WTC11 (cell line): Measurements from ENCODE around the gene DMPK. TPM values are rescaled to one million over a fixed set of nuclear protein-coding genes. Genes with fewer than 3 reads are reported as not detected.

Source experiments
- ATF3 ChIP-seq: sonication (generic); formaldehyde crosslinking; conservative IDR thresholded peaks from 2 replicates; pipeline ENCODE4 v1.8.1; 2022; ENCODE audit warnings: mild to moderate bottlenecking, missing genetic modification reagents
- CREB1 ChIP-seq: sonication (generic); formaldehyde crosslinking; IDR thresholded peaks from 2 replicates; pipeline ENCODE4 v1.8.0; 2023; ENCODE audit warnings: mild to moderate bottlenecking, missing genetic modification reagents
- CREM ChIP-seq: sonication (generic); formaldehyde crosslinking; IDR thresholded peaks from 2 replicates; pipeline ENCODE4 v1.8.1; 2022; ENCODE audit warnings: mild to moderate bottlenecking, missing genetic modification reagents, moderate library complexity
- E2F1 ChIP-seq: sonication (generic); formaldehyde crosslinking; IDR thresholded peaks from 2 replicates; pipeline ENCODE4 v1.8.0; 2022; ENCODE audit warnings: mild to moderate bottlenecking, missing genetic modification reagents
- E2F5 ChIP-seq: sonication (generic); formaldehyde crosslinking; IDR thresholded peaks from 2 replicates; pipeline ENCODE4 v1.8.1; 2022; ENCODE audit warnings: mild to moderate bottlenecking, moderate library complexity, missing genetic modification reagents
- EMX1 ChIP-seq: fragments of 250-450 bp; sonication (Bioruptor Pico); IDR thresholded peaks from 2 replicates; pipeline ENCODE4 v1.8.0; 2021; ENCODE audit warnings: mild to moderate bottlenecking
- FOXK1 ChIP-seq: sonication (generic); formaldehyde crosslinking; IDR thresholded peaks from 2 replicates; pipeline ENCODE4 v1.8.0; 2022; ENCODE audit warnings: mild to moderate bottlenecking, moderate library complexity, missing genetic modification reagents
- JUN ChIP-seq: sonication (generic); formaldehyde crosslinking; IDR thresholded peaks from 2 replicates; pipeline ENCODE4 v1.8.0; 2023; ENCODE audit warnings: mild to moderate bottlenecking, missing genetic modification reagents
- NFE2L1 ChIP-seq: sonication (generic); formaldehyde crosslinking; IDR thresholded peaks from 2 replicates; pipeline ENCODE4 v1.8.1; 2023; ENCODE audit warnings: missing genetic modification reagents
- NFYB ChIP-seq: sonication (generic); formaldehyde crosslinking; conservative IDR thresholded peaks from 2 replicates; pipeline ENCODE4 v1.8.0; 2022; ENCODE audit warnings: low read depth, missing genetic modification reagents
- NR1H2 ChIP-seq: sonication (generic); formaldehyde crosslinking; IDR thresholded peaks from 2 replicates; pipeline ENCODE4 v1.9.0; 2021; ENCODE audit warnings: mild to moderate bottlenecking, moderate library complexity, missing genetic modification reagents
- NR2C2 ChIP-seq: sonication (generic); formaldehyde crosslinking; IDR thresholded peaks from 2 replicates; pipeline ENCODE4 v1.8.0; 2022; ENCODE audit warnings: mild to moderate bottlenecking, missing genetic modification reagents
- RORB ChIP-seq: fragments of 250-450 bp; sonication (Bioruptor Pico); IDR thresholded peaks from 2 replicates; pipeline ENCODE4 v1.9.0; 2021; ENCODE audit warnings: mild to moderate bottlenecking
- SMAD4 ChIP-seq: sonication (generic); formaldehyde crosslinking; IDR thresholded peaks from 2 replicates; pipeline ENCODE4 v1.8.0; 2022; ENCODE audit warnings: mild to moderate bottlenecking, missing genetic modification reagents
- ZBTB21 ChIP-seq: sonication (generic); formaldehyde crosslinking; IDR thresholded peaks from 2 replicates; pipeline ENCODE4 v1.8.1; 2023; ENCODE audit warnings: mild to moderate bottlenecking, missing genetic modification reagents, borderline replicate concordance
- ZNF263 ChIP-seq: sonication (generic); formaldehyde crosslinking; IDR thresholded peaks from 2 replicates; pipeline ENCODE4 v1.8.1; 2022; ENCODE audit warnings: low read depth, mild to moderate bottlenecking, moderate library complexity, missing genetic modification reagents
- ZNF281 ChIP-seq: sonication (generic); formaldehyde crosslinking; IDR thresholded peaks from 2 replicates; pipeline ENCODE4 v1.8.0; 2023; ENCODE audit warnings: mild to moderate bottlenecking, missing genetic modification reagents
- ZNF671 ChIP-seq: fragments of 250-450 bp; sonication (Bioruptor Pico); IDR thresholded peaks from 2 replicates; pipeline ENCODE4 v1.8.0; 2021; ENCODE audit warnings: mild to moderate bottlenecking
- total RNA-seq: library from RNA; stranded (reverse); gene quantifications from 3 replicates; pipeline ENCODE4 v1.2.3, GENCODE V29; 2021
- TF ChIP-seq, protein P1 (sequence below): fragments of 250-450 bp; sonication (Bioruptor Pico); IDR thresholded peaks from 2 replicates; pipeline ENCODE4 v1.8.0; 2021; ENCODE audit warnings: mild to moderate bottlenecking
- TF ChIP-seq, protein P2 (sequence below): sonication (generic); formaldehyde crosslinking; IDR thresholded peaks from 2 replicates; pipeline ENCODE4 v1.8.1; 2023; ENCODE audit warnings: mild to moderate bottlenecking, missing genetic modification reagents, borderline replicate concordance
- TF ChIP-seq, protein P3 (sequence below): sonication (generic); formaldehyde crosslinking; IDR thresholded peaks from 2 replicates; pipeline ENCODE4 v1.8.1; 2022; ENCODE audit warnings: low read depth, mild to moderate bottlenecking, moderate library complexity, missing genetic modification reagents, borderline replicate concordance
- TF ChIP-seq, protein P4 (sequence below): fragments of 250-450 bp; sonication (Bioruptor Pico); conservative IDR thresholded peaks from 2 replicates; pipeline ENCODE4 v1.9.0; 2021; ENCODE audit warnings: mild to moderate bottlenecking

Gene DMPK
- total RNA-seq, 1 experiment from 2014 or later: 42.7 TPM

DNA sequence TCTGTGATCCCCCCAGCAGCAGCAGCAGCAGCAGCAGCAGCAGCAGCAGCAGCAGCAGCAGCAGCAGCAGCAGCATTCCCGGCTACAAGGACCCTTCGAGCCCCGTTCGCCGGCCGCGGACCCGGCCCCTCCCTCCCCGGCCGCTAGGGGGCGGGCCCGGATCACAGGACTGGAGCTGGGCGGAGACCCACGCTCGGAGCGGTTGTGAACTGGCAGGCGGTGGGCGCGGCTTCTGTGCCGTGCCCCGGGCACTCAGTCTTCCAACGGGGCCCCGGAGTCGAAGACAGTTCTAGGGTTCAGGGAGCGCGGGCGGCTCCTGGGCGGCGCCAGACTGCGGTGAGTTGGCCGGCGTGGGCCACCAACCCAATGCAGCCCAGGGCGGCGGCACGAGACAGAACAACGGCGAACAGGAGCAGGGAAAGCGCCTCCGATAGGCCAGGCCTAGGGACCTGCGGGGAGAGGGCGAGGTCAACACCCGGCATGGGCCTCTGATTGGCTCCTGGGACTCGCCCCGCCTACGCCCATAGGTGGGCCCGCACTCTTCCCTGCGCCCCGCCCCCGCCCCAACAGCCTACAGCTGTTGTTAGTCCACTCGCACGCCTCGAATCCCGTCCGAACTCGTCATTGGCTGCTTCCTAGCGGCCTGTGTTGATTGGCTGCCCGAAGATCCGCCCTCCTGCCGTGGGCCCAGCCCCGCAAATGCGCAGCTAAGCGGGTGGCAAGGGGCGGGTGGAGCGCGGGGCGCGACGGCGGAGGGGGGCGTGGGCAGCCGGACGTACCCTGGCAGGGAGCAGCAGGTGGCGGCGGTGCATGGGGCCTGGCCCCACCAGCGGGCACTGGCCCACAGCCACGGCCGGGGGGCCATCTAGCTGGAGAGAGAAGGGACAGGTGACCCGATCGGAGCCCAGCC, 11.8 kb downstream of the DMPK start (continued):
- TF ChIP-seq, protein P1, sequence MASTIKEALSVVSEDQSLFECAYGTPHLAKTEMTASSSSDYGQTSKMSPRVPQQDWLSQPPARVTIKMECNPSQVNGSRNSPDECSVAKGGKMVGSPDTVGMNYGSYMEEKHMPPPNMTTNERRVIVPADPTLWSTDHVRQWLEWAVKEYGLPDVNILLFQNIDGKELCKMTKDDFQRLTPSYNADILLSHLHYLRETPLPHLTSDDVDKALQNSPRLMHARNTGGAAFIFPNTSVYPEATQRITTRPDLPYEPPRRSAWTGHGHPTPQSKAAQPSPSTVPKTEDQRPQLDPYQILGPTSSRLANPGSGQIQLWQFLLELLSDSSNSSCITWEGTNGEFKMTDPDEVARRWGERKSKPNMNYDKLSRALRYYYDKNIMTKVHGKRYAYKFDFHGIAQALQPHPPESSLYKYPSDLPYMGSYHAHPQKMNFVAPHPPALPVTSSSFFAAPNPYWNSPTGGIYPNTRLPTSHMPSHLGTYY (CRISPR knock-in tag): peak; percentile 54
- TF ChIP-seq, protein P2, sequence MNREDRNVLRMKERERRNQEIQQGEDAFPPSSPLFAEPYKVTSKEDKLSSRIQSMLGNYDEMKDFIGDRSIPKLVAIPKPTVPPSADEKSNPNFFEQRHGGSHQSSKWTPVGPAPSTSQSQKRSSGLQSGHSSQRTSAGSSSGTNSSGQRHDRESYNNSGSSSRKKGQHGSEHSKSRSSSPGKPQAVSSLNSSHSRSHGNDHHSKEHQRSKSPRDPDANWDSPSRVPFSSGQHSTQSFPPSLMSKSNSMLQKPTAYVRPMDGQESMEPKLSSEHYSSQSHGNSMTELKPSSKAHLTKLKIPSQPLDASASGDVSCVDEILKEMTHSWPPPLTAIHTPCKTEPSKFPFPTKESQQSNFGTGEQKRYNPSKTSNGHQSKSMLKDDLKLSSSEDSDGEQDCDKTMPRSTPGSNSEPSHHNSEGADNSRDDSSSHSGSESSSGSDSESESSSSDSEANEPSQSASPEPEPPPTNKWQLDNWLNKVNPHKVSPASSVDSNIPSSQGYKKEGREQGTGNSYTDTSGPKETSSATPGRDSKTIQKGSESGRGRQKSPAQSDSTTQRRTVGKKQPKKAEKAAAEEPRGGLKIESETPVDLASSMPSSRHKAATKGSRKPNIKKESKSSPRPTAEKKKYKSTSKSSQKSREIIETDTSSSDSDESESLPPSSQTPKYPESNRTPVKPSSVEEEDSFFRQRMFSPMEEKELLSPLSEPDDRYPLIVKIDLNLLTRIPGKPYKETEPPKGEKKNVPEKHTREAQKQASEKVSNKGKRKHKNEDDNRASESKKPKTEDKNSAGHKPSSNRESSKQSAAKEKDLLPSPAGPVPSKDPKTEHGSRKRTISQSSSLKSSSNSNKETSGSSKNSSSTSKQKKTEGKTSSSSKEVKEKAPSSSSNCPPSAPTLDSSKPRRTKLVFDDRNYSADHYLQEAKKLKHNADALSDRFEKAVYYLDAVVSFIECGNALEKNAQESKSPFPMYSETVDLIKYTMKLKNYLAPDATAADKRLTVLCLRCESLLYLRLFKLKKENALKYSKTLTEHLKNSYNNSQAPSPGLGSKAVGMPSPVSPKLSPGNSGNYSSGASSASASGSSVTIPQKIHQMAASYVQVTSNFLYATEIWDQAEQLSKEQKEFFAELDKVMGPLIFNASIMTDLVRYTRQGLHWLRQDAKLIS (CRISPR knock-in tag): no peak
- TF ChIP-seq SMAD4 (CRISPR knock-in tag) (0 out of 2 replicates have a peak, but pooled peaks have one; percentile 1), NR2C2 (no peak), ZNF281 (CRISPR knock-in tag) (0 out of 2 replicates have a peak, but pooled peaks have one; percentile 28), RORB (CRISPR knock-in tag) (no peak), ZNF671 (CRISPR knock-in tag) (peak; percentile 57; the same call in 1 of the 2 replicates), ZBTB21 (CRISPR knock-in tag) (peak; percentile 65; the same call in 1 of the 2 replicates), JUN (CRISPR knock-in tag) (no peak), EMX1 (CRISPR knock-in tag) (peak; percentile 71; the same call in 1 of the 2 replicates), NFE2L1 (peak; percentile 50; the same call in 1 of the 2 replicates), E2F1 (CRISPR knock-in tag) (no peak; the same call in 1 of the 2 replicates), ATF3 (no peak), NR1H2 (CRISPR knock-in tag) (no peak), FOXK1 (CRISPR knock-in tag) (peak; percentile 90), ZNF263 (CRISPR knock-in tag) (no peak), NFYB (peak; percentile 86), E2F5 (CRISPR knock-in tag) (peak; percentile 66), CREM (CRISPR knock-in tag) (peak; percentile 78), CREB1 (peak; percentile 20; the same call in 1 of the 2 replicates)
- TF ChIP-seq, protein P3, sequence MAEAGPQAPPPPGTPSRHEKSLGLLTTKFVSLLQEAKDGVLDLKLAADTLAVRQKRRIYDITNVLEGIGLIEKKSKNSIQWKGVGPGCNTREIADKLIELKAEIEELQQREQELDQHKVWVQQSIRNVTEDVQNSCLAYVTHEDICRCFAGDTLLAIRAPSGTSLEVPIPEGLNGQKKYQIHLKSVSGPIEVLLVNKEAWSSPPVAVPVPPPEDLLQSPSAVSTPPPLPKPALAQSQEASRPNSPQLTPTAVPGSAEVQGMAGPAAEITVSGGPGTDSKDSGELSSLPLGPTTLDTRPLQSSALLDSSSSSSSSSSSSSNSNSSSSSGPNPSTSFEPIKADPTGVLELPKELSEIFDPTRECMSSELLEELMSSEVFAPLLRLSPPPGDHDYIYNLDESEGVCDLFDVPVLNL: no peak; the same call in none of the 2 replicates
- TF ChIP-seq, protein P4, sequence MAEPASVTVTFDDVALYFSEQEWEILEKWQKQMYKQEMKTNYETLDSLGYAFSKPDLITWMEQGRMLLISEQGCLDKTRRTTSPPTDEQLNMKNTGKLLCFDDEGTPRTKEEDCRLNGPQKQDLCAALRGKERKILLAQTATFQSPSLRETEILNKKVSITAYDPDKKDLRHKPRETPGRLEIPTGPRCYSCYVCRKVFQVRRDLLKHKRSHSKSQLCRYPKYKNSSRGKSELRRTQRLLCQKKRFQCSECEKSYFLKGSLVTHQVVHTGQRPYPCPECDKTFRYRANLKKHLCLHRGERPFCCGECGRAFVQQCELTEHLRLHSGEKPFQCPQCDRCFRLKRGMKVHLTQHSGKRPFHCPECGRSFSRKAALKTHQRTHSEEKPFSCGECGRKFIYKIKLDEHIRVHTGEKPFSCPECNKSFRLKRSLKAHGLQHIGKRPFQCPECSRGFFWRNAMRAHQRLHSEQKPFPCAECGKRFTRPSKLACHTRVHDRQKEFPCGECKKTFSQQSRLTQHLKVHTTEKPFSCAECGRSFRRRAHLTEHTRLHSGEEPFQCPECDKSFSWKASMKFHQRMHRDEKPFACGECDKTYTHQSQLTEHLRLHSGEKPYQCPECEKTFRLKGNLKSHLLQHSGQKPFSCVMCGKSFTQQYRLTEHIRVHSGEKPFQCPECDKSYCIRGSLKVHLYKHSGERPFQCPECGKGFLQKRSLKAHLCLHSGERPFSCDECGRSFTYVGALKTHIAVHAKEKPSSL (CRISPR knock-in tag): no peak
